PFSK-1 (cell line): ENCODE data around the gene MMP28.

Experiments
- FOXP2 ChIP-seq: optimal IDR thresholded peaks from 2 replicates; pipeline ENCODE3; 2011; ENCODE audit warnings: borderline replicate concordance, control low read depth, inconsistent platforms; ENCODE audit not compliant: insufficient read depth; ENCODE audit errors: extremely low read length, extremely low read depth
- POLR2AphosphoS5 ChIP-seq: IDR thresholded peaks from 2 replicates; pipeline ENCODE4 v1.6.1; 2012; ENCODE audit warnings: low read depth, mild to moderate bottlenecking, control low read depth, low read length, moderate library complexity
- REST ChIP-seq, 2 experiments: IDR thresholded peaks; 2 replicates each; pipeline versions ENCODE4 v1.6.1 to v1.8.0; 2011 to 2012; ENCODE audit warnings: low read depth in 2 of 2, low read length in 2 of 2, control low read depth in 1 of 2, inconsistent platforms in 1 of 2, mild to moderate bottlenecking in 1 of 2, moderate library complexity in 1 of 2; ENCODE audit not compliant: insufficient read depth in 1 of 2
- SIN3A ChIP-seq: IDR thresholded peaks from 2 replicates; pipeline ENCODE4 v1.6.1; 2012; ENCODE audit warnings: mild to moderate bottlenecking, low read length, moderate library complexity, borderline replicate concordance; ENCODE audit not compliant: insufficient read depth
- TAF1 ChIP-seq: IDR thresholded peaks from 2 replicates; pipeline ENCODE4 v1.6.1; 2012; ENCODE audit warnings: low read length, control low read depth, borderline replicate concordance; ENCODE audit not compliant: insufficient read depth

Gene MMP28

GRCh38 chr17:35749560-35750412, 45.7 kb downstream of the MMP28 start:
- TF ChIP-seq POLR2AphosphoS5, result no peak
- TF ChIP-seq FOXP2, result no peak
- no peak for TF ChIP-seq REST (IDR thresholded peaks at IDR 0.05; ENCODE audit: insufficient read depth in 1 of 2, low read depth in 2 of 2, low read length in 2 of 2)

- no peak for TF ChIP-seq SIN3A
These were observed 46.5 kb downstream of the MMP28 start for GRCh38 chr17:35748979-35749378.

- TF ChIP-seq TAF1 (no peak), FOXP2 (no peak), REST (IDR thresholded peaks at IDR 0.05; ENCODE audit: insufficient read depth in 1 of 2, low read depth in 2 of 2, low read length in 2 of 2) (no peak), SIN3A (no peak), POLR2AphosphoS5 (no peak)
These were observed 47.0 kb downstream of the MMP28 start for GRCh38 chr17:35748341-35748841.

- TF ChIP-seq SIN3A (no peak), REST (IDR thresholded peaks at IDR 0.05; ENCODE audit: insufficient read depth in 1 of 2, low read depth in 2 of 2, low read length in 2 of 2) (0 out of 4 replicates have a peak, but pooled peaks of 1 of the 2 experiments have one; percentile 36), FOXP2 (peak; percentile 21), POLR2AphosphoS5 (no peak), TAF1 (no peak)
These were observed 47.9 kb downstream of the MMP28 start for GRCh38 chr17:35747540-35748017.

- TF ChIP-seq TAF1, result no peak
- no peak for TF ChIP-seq FOXP2
- no peak for TF ChIP-seq REST (IDR thresholded peaks at IDR 0.05; ENCODE audit: insufficient read depth in 1 of 2, low read depth in 2 of 2, low read length in 2 of 2)
- no peak for TF ChIP-seq SIN3A
These were observed 49.6 kb downstream of the MMP28 start for GRCh38 chr17:35745749-35746320.
